Medulla oblongata (tissue), 1 donor: ENCODE measurements around the gene NPPB.

Source experiments
- DNase-seq: peaks from one replicate; pipeline ENCODE4 v3.0.0-alpha.2; 2015; ENCODE audit errors: extremely low spot score

The NPPB gene

GRCh38 chr1:11858158-11858557 lies 587 bp downstream of the NPPB start:
- no peak for DNase-seq

DNA sequence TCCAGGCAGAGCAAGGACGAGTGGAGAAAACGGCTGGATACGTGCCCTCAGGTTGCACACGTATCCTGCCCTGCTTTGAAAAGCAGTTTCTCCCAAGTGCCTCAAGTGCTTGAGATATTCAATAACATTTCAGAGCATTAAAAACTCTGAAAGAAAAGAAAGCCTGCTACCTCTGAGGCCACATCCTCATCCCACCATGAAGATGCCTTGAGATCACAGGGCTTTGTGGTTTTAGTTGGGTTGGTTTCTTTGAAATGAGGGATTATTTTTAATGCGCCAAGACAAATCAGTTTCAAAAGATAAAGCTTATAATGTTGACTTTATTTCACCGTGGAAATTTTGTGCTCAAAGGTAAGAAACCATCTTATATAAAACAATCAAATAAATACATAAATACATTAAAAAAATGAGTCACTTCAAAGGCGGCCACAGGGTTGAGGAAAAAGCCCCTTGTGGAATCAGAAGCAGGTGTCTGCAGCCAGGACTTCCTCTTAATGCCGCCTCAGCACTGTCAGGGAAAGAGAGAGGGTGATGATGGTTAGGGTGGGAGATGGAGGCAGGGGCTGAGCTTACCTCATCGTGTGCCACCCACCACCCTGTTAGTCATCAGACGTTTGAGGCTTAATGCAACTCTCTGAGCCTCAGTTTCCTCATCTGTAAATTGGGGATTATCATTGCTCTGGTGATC lies 1.4 kb downstream of the NPPB start:
- no peak for DNase-seq

DNA sequence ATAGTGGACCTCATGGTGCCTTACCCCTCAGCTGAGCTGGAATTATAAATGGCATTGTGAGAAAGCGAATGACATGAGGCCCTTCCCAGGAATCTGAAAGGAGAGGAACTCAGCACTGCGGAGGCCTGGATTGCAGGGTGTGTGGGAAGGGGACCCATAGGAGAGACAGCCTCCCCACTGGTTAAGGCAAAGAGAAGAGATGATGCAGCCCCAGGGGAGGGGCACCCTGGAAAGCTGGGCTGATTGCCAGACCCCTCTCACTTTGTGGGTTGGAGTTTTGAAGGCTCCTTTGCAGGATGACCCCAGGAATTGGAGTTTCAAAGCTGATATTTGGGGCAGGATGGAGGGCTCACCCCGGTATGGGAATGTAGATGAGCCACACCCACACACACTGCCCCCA lies 2.0 kb downstream of the NPPB start:
- DNase-seq = no peak

- DNase-seq = no peak
These were observed 3.3 kb downstream of the NPPB start for GRCh38 chr1:11855430-11855829.

DNA sequence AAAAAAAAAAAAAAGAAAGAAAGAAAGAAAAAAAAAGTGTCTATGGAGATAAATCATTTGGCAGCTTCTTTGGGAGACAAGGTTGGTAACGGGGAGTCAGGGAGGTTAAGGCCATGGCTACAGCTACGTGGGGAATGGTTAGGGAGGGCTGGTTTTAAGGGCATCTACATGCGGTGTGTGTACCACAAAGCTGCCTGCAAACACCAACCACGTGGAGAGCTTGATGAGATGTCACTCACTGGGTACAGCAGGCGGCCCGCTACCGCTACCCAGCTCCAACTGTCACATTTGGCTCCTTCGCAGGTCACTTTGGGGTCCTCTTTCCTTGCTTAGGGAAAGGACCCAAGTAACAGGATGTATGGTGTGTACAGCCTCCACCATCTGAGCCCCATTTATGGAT lies 4.2 kb downstream of the NPPB start:
- DNase-seq = no peak

GRCh38 chr1:11851180-11851579 lies 7.6 kb downstream of the NPPB start:
- no peak for DNase-seq

DNA sequence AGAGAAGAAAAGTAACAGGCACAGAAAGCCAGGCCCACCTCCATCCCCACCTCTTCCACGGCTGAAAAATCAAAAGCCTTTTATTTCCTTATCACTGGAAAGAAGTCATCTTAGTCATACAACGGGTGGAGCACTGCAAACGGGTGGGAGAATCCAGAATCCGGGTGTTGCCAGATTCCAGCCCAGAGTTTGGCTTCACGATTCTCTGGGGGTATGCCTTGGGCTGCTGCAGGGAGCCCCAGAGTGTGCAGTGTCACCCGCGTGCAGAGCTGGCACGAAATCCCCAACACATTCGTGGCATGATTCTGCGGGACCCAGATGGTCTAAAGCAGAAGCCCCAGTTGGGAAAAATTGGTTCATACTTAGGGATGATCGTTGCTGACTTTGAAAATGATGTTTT lies 8.6 kb downstream of the NPPB start:
- no peak for DNase-seq

DNA sequence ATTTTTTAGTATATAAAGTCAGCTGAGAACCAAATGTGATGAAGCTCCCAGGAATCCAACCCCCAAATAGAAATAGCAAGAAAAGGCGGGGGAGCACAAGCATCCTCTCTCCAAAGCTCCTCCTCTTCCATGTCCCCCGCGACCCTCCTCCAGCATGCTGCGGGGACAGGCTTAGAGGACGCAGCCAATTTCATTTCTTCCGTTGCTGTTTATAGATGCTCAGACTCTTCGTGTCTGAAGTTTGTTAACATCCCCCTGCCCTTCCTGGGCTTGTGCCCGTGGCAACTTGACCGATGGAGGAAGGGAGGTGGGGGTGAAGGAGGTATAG lies 10.4 kb downstream of the NPPB start:
- no peak for DNase-seq

- DNase-seq = no peak
These were observed 10.9 kb downstream of the NPPB start, which contains the start of gene NPPA for GRCh38 chr1:11847667-11848372. Gene NPPA (minus strand): TSS chr1:11847783. CDS start chr1:11847684, 99 bp downstream.

- no peak for DNase-seq
These were observed 13.0 kb downstream of the NPPB start for GRCh38 chr1:11845641-11846335.

GRCh38 chr1:11842154-11843041 lies 16.3 kb downstream of the NPPB start:
- DNase-seq = peak; percentile 53

- no peak for DNase-seq
These were observed 17.2 kb downstream of the NPPB start for GRCh38 chr1:11841245-11842153.

GRCh38 chr1:11839727-11840705 lies 18.7 kb downstream of the NPPB start:
- no peak for DNase-seq

GRCh38 chr1:11838349-11839272 lies 20.1 kb downstream of the NPPB start:
- peak; percentile 67 for DNase-seq

DNA sequence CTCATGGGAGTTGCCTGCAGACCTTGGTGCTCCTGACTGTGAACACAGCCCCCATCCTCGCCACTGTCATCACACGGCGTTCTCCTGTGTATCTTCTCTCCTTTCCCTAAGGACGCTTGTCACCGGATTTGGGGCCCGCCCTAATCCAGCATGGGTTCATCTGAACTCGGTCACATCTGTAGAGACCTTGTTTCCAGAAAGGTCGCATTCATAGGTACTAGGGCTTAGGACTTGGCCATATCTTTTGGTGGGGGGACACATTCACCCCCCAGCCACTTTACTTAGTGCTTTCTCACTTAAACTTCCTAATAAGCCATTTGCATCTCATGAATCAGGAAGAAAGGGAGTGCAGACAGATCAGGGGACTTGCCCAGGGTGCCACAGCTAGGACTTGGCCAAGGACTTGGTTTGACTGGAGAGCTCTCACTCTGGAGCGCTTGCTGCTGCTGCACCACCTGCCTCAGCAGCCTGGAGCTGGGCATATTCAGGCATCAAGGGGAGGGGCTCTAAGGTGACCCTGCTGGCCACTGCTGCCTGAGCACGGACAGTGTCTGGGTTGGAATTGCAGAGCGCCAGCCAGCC lies 20.9 kb downstream of the NPPB start:
- no peak for DNase-seq

DNA sequence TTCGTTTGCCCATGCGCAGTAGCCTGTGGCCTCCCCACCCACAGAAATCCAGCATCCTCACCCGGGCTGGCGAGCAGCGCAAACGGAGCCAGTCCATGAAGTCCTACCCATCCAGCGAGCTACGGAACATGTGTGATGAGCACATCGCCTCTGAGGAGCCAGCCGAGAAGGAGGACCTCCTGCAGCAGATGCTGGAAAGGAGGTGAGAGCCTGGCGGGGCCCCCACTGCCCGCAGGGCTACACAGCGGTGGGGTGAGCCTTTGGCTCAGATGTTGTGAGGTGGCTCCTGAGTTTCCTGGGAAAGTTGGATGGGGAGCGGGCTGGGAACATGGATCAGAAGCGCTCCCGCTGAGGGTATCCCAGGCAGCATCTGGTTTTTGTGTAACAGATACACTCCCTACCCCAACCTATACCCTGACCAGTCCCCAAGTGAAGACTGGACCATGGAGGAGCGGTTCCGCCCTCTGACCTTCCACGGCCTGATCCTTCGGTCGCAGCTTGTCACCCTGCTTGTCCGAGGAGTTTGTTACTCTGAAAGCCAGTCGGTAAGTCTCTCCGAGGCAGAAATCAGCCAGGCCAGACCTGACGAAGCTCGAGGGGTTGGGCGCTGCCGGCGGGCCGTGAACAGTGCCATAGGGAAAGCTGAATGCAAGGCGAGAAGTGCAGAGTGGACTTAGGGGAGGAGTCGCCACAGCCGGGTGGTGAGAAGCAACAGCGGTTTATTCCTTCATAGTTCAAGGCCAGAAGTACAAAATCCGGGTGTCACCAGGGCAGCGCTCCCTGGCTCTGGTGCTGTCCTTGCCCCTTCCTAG lies 21.6 kb downstream of the NPPB start:
- no peak for DNase-seq
